ENCODE data around the gene TM9SF4.

DNA sequence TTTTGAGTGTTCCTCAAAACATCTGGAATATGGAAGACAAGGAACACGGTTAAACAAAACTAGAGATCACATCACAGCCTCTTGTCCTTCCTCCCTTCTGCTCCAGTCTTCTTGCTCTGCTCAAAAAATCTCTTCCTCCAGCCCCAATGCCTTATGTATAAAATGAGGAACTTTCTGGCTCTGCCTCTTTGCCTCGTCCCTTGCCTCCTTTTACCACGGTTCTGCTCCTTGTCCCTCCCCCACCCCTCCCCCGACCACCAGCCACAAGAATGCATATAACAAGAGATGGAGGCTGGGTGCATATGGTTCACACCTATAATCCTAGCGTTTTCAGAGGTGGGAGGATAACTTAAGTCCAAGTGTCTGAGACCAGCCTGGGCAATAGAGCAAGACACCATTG lies 54.4 kb downstream of the TM9SF4 start:
- TF ChIP-seq CEBPB (IDR thresholded peaks at IDR 0.05) (no peak), EP300 (IDR thresholded peaks at IDR 0.05; ENCODE audit: borderline replicate concordance) (no peak)
- TF ChIP-seq, protein P1, sequence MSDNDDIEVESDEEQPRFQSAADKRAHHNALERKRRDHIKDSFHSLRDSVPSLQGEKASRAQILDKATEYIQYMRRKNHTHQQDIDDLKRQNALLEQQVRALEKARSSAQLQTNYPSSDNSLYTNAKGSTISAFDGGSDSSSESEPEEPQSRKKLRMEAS (IDR thresholded peaks at IDR 0.05), result no peak

All from Ishikawa (cell line).